K562 (cell line): ENCODE results near the gene RUNX1. TPM values are rescaled to one million over a fixed set of nuclear protein-coding genes. Genes with fewer than 3 reads are reported as not detected.

Source experiments
- ARID1B ChIP-seq: fragments of 450-650 bp; IDR thresholded peaks from 2 replicates; pipeline ENCODE4 v1.6.1; 2016; ENCODE audit warnings: antibody characterized with exemption, mild to moderate bottlenecking, inconsistent platforms
- BCL6 ChIP-seq: fragments of 250-450 bp; sonication (Bioruptor Pico); IDR thresholded peaks from 2 replicates; pipeline ENCODE4 v1.4.0; 2020
- CBFA2T2 ChIP-seq: fragments of 450-650 bp; conservative IDR thresholded peaks from 2 replicates; pipeline ENCODE4 v1.6.1; 2017; ENCODE audit warnings: mild to moderate bottlenecking
- CHD4 ChIP-seq: fragments of 200-600 bp; sonication (generic); IDR thresholded peaks from 3 replicates; pipeline ENCODE4 v1.6.1; 2012; ENCODE audit warnings: low read depth, mild to moderate bottlenecking, mixed read lengths, low read length, inconsistent platforms; ENCODE audit not compliant: insufficient read depth, insufficient replicate concordance, poor library complexity, severe bottlenecking
- CREBBP ChIP-seq: IDR thresholded peaks from one replicate; pipeline ENCODE4 v1.6.1; 2012; ENCODE audit warnings: low read depth, mild to moderate bottlenecking, control low read depth, inconsistent platforms, low read length
- DMBX1 ChIP-seq: fragments of 250-450 bp; sonication (Bioruptor Pico); IDR thresholded peaks from 2 replicates; pipeline ENCODE4 v1.8.0; 2022; ENCODE audit warnings: inconsistent platforms, mild to moderate bottlenecking, moderate library complexity, borderline replicate concordance
- EP300 ChIP-seq: IDR thresholded peaks from 2 replicates; pipeline ENCODE4 v1.6.1; 2012; ENCODE audit warnings: low read length, improper control_type of control experiment
- HDAC1 ChIP-seq, 2 experiments: fragments of 450-650 bp; IDR thresholded peaks; 2 replicates each; pipeline ENCODE4 v1.6.1; 2016 to 2017; ENCODE audit warnings: inconsistent platforms in 1 of 2, mild to moderate bottlenecking in 1 of 2, moderate library complexity in 1 of 2
- JUND ChIP-seq, 2 experiments: IDR thresholded peaks; 2 replicates in 1 of 2; 3 replicates in 1 of 2; pipeline ENCODE4 v1.6.1; 2011; ENCODE audit warnings: borderline replicate concordance in 2 of 2, low read depth in 2 of 2, low read length in 2 of 2, improper control_type of control experiment in 1 of 2, missing biosample characterization in 1 of 2, missing genetic modification characterization in 1 of 2, missing genetic modification reagents in 1 of 2
- KHSRP ChIP-seq: fragments of 450-650 bp; IDR thresholded peaks from 2 replicates; pipeline ENCODE4 v1.6.1; 2017
- MAFK ChIP-seq: IDR thresholded peaks from 2 replicates; pipeline ENCODE4 v1.6.1; 2011; ENCODE audit warnings: low read length, improper control_type of control experiment
- MED1 ChIP-seq: sonication (generic); formaldehyde crosslinking; IDR thresholded peaks from 2 replicates; pipeline ENCODE4 v1.8.1; 2023; ENCODE audit warnings: missing genetic modification reagents, borderline replicate concordance
- MEF2A ChIP-seq: IDR thresholded peaks from 2 replicates; pipeline ENCODE4 v1.6.1; 2011; ENCODE audit warnings: low read depth, mild to moderate bottlenecking, low read length, moderate library complexity; ENCODE audit not compliant: control insufficient read depth
- MLLT1 ChIP-seq, 2 experiments: fragments of 450-650 bp; IDR thresholded peaks; 2 replicates each; pipeline ENCODE4 v1.6.1; 2016
- MTA3 ChIP-seq: fragments of 450-650 bp; formaldehyde crosslinking; IDR thresholded peaks from 2 replicates; pipeline ENCODE4 v1.6.1; 2017; ENCODE audit warnings: mild to moderate bottlenecking, borderline replicate concordance
- PHB ChIP-seq: fragments of 250-450 bp; sonication (Bioruptor Pico); IDR thresholded peaks from 2 replicates; pipeline ENCODE4 v1.5.0; 2021
- SUPT5H ChIP-seq: fragments of 450-650 bp; IDR thresholded peaks from 2 replicates; pipeline ENCODE4 v1.6.1; 2016
- ZNF133 ChIP-seq: fragments of 250-450 bp; sonication (Bioruptor Pico); IDR thresholded peaks from 2 replicates; pipeline ENCODE4 v1.4.0; 2020; ENCODE audit warnings: mild to moderate bottlenecking
- ZNF431 ChIP-seq: sonication (generic); formaldehyde crosslinking; IDR thresholded peaks from 2 replicates; pipeline ENCODE4 v1.8.0; 2022; ENCODE audit warnings: mild to moderate bottlenecking, missing genetic modification reagents
- ZNF507 ChIP-seq: conservative IDR thresholded peaks from 2 replicates; pipeline ENCODE4 v1.6.1; 2017; ENCODE audit warnings: missing genetic modification characterization, missing compliant biosample characterization
- ZNF586 ChIP-seq: fragments of 450-650 bp; formaldehyde crosslinking; conservative IDR thresholded peaks from 2 replicates; pipeline ENCODE4 v1.4.0; 2020; ENCODE audit warnings: mild to moderate bottlenecking, moderate library complexity
- ZNF668 ChIP-seq: fragments of 250-450 bp; sonication (Bioruptor Pico); IDR thresholded peaks from 2 replicates; pipeline ENCODE4 v1.8.0; 2022; ENCODE audit warnings: mild to moderate bottlenecking, inconsistent platforms
- ZNF764 ChIP-seq: fragments of 250-450 bp; sonication (Bioruptor Pico); IDR thresholded peaks from 2 replicates; pipeline ENCODE4 v1.4.0; 2020; ENCODE audit warnings: low read depth, mild to moderate bottlenecking, moderate library complexity
- polyA plus RNA-seq, 8 experiments: library from polyadenylated mRNA; depleted of rRNA in 4 of 8; stranded (reverse) in 5 of 8; unstranded in 3 of 8; fragments of >200 nt; fragmentation: Nextera tagmentation in 2 of 8; fragmentation: Illumina TruSeq in 1 of 8; extraction: Ambion mirVana in 2 of 8; extraction: Trizol in 1 of 8; gene quantifications; 2 replicates each; pipeline versions ENCODE4 v1.2.1 to v1.2.3, GENCODE V29; 2011 to 2014; ENCODE audit warnings: inconsistent platforms in 1 of 8, missing spikeins in 1 of 8
- total RNA-seq, 7 experiments: library from RNA; depleted of rRNA in 6 of 7; stranded (reverse); fragments of >200 nt in 6 of 7; fragmentation: Illumina TruSeq in 2 of 7; extraction: Trizol in 2 of 7; gene quantifications; 2 replicates each; pipeline versions ENCODE4 v1.2.1 to v1.2.3, GENCODE V29; 2011 to 2021; ENCODE audit warnings: low replicate concordance in 1 of 7

The RUNX1 gene
- total and polyA plus RNA-seq, 9 of the 15 experiments (the other 6 are each of a cell fraction or from before 2014, with no cell fraction given) = 2.2 to 68.6 (median 17.8) TPM

- TF ChIP-seq MLLT1 (IDR thresholded peaks at IDR 0.05) (no peak), EP300 (peak; percentile 67; the same call in 1 of the 2 replicates), MTA3 (no peak), DMBX1 (CRISPR knock-in tag) (no peak), CBFA2T2 (peak; percentile 49; the same call in 1 of the 2 replicates), BCL6 (CRISPR knock-in tag) (no peak), PHB (no peak), ZNF507 (tag) (no peak), CREBBP (no peak), MAFK (no peak), ZNF668 (CRISPR knock-in tag) (no peak), ZNF431 (CRISPR knock-in tag) (no peak), ZNF586 (CRISPR knock-in tag) (no peak), JUND (IDR thresholded peaks at IDR 0.05; ENCODE audit: borderline replicate concordance, low read depth, low read length) (peak; percentile 70; the same call in 1 of the 2 replicates), JUND (tag; IDR thresholded peaks at IDR 0.05; ENCODE audit: borderline replicate concordance, low read depth, low read length) (peak; percentile 75; the same call in 1 of the 3 replicates), ZNF133 (CRISPR knock-in tag) (no peak), KHSRP (no peak), HDAC1 (IDR thresholded peaks at IDR 0.05) (peak in 1 of 2 experiments; percentile 90; a peak in 2 of 4 replicates), MED1 (CRISPR knock-in tag) (no peak), ARID1B (peak; percentile 74), MEF2A (no peak), SUPT5H (no peak), CHD4 (no peak), ZNF764 (CRISPR knock-in tag) (no peak)
These were observed 151.3 kb downstream of the RUNX1 start (continued) for GRCh38 chr21:34897828-34898227.
